ENCODE measurements around the gene GTSE1.

The GTSE1 gene

DNA sequence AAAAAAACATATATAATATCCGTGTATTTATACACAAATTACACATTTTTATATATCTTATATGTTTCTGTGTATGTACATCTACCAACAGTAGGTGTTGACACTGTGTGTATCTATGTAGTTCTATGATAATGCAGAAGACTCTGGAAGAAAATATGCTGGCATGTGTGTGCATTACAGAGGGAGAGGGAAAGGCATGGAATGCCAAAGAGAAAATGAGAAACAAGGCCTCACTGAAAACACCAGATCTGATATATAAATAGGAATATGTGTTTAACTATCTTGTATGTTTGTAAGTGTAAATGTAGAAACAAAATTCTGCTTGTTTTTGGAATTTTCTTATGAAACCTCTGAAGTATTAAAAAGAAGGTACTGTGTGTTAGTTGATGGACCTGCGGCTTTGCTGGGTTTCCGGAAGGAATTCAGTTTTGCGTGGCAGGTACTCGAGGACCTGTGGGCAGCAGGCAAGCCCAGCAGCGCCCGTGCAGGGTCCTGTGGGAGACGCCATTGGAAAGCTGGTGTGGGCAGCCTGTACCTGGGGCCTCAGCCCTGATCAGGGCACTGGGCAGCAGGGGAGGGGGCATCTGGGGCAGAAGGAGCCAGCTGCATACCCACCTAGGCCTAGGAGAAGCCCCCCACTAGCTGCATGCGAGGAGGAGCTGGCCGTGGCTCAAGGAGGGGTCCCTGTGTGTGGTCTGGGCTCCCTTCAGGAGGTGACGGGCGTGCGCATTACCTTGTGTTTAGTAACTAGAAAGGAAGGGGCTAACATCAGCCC lies 31.2 kb downstream of the GTSE1 start:
- TF ChIP-seq, protein P1, sequence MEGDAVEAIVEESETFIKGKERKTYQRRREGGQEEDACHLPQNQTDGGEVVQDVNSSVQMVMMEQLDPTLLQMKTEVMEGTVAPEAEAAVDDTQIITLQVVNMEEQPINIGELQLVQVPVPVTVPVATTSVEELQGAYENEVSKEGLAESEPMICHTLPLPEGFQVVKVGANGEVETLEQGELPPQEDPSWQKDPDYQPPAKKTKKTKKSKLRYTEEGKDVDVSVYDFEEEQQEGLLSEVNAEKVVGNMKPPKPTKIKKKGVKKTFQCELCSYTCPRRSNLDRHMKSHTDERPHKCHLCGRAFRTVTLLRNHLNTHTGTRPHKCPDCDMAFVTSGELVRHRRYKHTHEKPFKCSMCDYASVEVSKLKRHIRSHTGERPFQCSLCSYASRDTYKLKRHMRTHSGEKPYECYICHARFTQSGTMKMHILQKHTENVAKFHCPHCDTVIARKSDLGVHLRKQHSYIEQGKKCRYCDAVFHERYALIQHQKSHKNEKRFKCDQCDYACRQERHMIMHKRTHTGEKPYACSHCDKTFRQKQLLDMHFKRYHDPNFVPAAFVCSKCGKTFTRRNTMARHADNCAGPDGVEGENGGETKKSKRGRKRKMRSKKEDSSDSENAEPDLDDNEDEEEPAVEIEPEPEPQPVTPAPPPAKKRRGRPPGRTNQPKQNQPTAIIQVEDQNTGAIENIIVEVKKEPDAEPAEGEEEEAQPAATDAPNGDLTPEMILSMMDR (IDR thresholded peaks at IDR 0.05; ENCODE audit: poor library complexity, severe bottlenecking): no peak
- no peaks in the 10 kb centered on the region for H3K27me3 ChIP-seq (ENCODE audit: insufficient read depth, poor library complexity, severe bottlenecking)
- DNase-seq (ENCODE audit: low spot score): no peak

DNA sequence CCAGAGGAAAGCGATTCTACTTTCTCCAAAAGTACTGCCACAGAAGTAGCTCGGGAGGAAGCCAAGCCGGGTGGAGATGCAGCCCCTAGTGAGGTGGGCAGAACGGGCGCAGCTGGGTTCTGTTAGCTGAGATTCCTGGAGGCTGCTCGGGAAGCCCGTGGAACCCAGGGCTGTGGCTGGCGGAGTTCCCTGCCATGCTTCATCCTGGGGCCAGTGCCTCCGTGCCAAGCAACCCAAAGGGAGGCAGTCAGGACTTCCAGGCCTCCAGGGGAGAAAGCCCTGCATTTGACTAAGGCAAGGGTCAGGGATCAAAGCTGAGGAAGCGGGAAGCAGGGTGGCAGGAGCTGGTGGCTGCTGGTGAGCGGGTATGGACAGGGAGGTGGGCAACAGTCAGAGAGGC lies 32.1 kb downstream of the GTSE1 start:
- TF ChIP-seq, protein P1 (IDR thresholded peaks at IDR 0.05; ENCODE audit: poor library complexity, severe bottlenecking): no peak
- Histone ChIP-seq H3K27me3 (ENCODE audit: insufficient read depth, poor library complexity, severe bottlenecking) (no peaks in the 10 kb centered on the region), H3K9me3 (ENCODE audit: severe bottlenecking) (no peaks in the 10 kb centered on the region), H3K27ac (ENCODE audit: poor library complexity, severe bottlenecking) (no peak overlapping the region), H3K4me1 (ENCODE audit: insufficient read depth, poor library complexity, severe bottlenecking) (no peaks in the 10 kb centered on the region), H3K36me3 (ENCODE audit: low read depth) (peaks cover 72% of the 10 kb centered on the region), H3K4me3 (ENCODE audit: severe bottlenecking) (no peak overlapping the region)
- no peak for DNase-seq (ENCODE audit: low spot score)
- ATAC-seq (ENCODE audit: low read depth): no peak

More for the DNA sequence above, 31.2 kb downstream of the GTSE1 start:
- Histone ChIP-seq H3K4me3 (ENCODE audit: severe bottlenecking) (no peak overlapping the region), H3K4me1 (ENCODE audit: insufficient read depth, poor library complexity, severe bottlenecking) (no peaks in the 10 kb centered on the region), H3K27ac (ENCODE audit: poor library complexity, severe bottlenecking) (no peak overlapping the region), H3K36me3 (ENCODE audit: low read depth) (peaks cover 74% of the 10 kb centered on the region), H3K9me3 (ENCODE audit: severe bottlenecking) (no peaks in the 10 kb centered on the region)
- no peak for ATAC-seq (ENCODE audit: low read depth)

DNA sequence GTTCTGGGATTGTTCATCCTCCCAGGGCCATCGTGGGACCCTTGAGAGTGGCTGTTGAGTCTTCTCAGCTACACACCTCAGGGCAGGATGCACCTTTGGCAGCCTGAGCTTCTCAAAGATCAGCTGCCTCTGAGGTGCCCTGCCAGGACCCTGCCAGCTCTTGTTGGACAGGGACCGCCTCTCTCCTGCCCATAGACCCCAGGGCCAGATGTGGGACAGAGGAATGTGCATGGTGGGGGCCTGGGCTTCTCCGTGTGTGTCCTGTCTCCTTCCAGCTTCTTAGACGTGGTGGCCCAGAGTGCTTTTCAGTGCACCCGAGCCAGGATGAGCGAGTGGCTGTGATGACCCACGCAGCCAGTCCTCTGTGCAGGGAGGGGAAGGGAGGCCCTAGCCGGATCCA lies 32.9 kb downstream of the GTSE1 start:
- Histone ChIP-seq H3K9me3 (ENCODE audit: severe bottlenecking) (no peaks in the 10 kb centered on the region), H3K27me3 (ENCODE audit: insufficient read depth, poor library complexity, severe bottlenecking) (no peaks in the 10 kb centered on the region), H3K4me3 (ENCODE audit: severe bottlenecking) (no peak overlapping the region), H3K4me1 (ENCODE audit: insufficient read depth, poor library complexity, severe bottlenecking) (no peaks in the 10 kb centered on the region), H3K36me3 (ENCODE audit: low read depth) (peaks cover 64% of the 10 kb centered on the region), H3K27ac (ENCODE audit: poor library complexity, severe bottlenecking) (no peak overlapping the region)
- TF ChIP-seq, protein P1 (IDR thresholded peaks at IDR 0.05; ENCODE audit: poor library complexity, severe bottlenecking): no peak
- ATAC-seq (ENCODE audit: low read depth) (no peak), DNase-seq (ENCODE audit: low spot score) (no peak)

DNA sequence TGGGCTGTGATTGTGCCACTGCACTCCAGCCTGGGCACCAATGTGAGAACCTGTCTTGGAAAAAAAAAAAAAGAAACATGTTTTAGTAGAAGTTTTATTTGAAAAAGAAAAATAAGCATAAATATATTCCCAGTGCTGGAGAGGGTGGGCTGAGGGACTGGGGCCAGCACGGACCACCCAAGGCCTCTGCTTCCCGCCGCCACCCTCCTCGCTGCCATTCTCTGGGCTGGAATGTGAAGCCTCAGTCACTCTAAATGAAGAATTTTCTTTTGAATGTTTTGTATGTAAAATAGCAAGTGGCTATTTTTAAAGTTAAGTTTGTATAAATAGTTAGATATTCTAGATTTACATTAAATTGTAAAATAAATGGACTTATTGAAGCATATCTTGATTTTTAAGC lies 33.8 kb downstream of the GTSE1 start:
- Histone ChIP-seq H3K36me3 (ENCODE audit: low read depth) (peaks cover 56% of the 10 kb centered on the region), H3K4me1 (ENCODE audit: insufficient read depth, poor library complexity, severe bottlenecking) (peaks cover 3% of the 10 kb centered on the region), H3K27me3 (ENCODE audit: insufficient read depth, poor library complexity, severe bottlenecking) (no peaks in the 10 kb centered on the region), H3K9me3 (ENCODE audit: severe bottlenecking) (no peaks in the 10 kb centered on the region), H3K27ac (ENCODE audit: poor library complexity, severe bottlenecking) (no peak overlapping the region), H3K4me3 (ENCODE audit: severe bottlenecking) (no peak overlapping the region)
- DNase-seq (ENCODE audit: low spot score): no peak
- ATAC-seq (ENCODE audit: low read depth): no peak
- TF ChIP-seq, protein P1 (IDR thresholded peaks at IDR 0.05; ENCODE audit: poor library complexity, severe bottlenecking): no peak

DNA sequence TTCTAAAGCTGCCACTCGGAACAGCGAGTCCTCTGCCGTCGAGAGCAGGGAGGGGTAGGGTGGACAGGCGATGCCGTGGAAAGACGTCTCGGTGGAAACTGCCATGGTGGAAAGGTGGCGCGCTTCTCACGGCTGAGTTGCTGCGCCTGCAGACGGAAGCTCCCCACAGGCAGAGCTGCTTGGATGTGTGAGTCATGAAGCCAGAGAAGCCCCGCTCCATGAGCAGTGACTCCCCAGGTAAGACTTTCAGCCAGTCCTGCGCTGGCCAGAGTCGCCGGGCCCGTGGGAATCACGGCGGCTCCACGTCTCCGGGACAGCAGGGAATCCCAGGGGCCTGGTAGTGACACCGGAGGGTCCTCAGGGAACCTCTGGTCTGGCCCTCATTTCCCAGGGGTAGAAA lies 34.8 kb downstream of the GTSE1 start:
- ATAC-seq (ENCODE audit: low read depth) (no peak), DNase-seq (ENCODE audit: low spot score) (no peak)
- Histone ChIP-seq H3K4me1 (ENCODE audit: insufficient read depth, poor library complexity, severe bottlenecking) (peaks cover 3% of the 10 kb centered on the region), H3K27ac (ENCODE audit: poor library complexity, severe bottlenecking) (no peak overlapping the region), H3K4me3 (ENCODE audit: severe bottlenecking) (no peak overlapping the region), H3K36me3 (ENCODE audit: low read depth) (peaks cover 45% of the 10 kb centered on the region), H3K27me3 (ENCODE audit: insufficient read depth, poor library complexity, severe bottlenecking) (no peaks in the 10 kb centered on the region), H3K9me3 (ENCODE audit: severe bottlenecking) (no peaks in the 10 kb centered on the region)
- TF ChIP-seq, protein P1 (IDR thresholded peaks at IDR 0.05; ENCODE audit: poor library complexity, severe bottlenecking): no peak

Measured in RWPE2 (cell line).